Measurements from ENCODE around the gene CDK17.

CDK17 gene

GRCh38 chr12:96337953-96338352, 62.3 kb downstream of the CDK17 start:
- Histone ChIP-seq H3K27me3 (ENCODE audit: low read length) (no peaks in the 10 kb centered on the region), H3K27ac (ENCODE audit: low read depth, low read length) (no peak overlapping the region), H3K9me3 (ENCODE audit: insufficient read depth, low read length) (peaks cover 16% of the 10 kb centered on the region; the same call in 1 of the 2 replicates), H3K4me3 (ENCODE audit: insufficient read depth, low read length, poor library complexity, severe bottlenecking) (no peak overlapping the region), H3K79me2 (ENCODE audit: insufficient read depth, low read length) (peaks cover 97% of the 10 kb centered on the region), H3K4me2 (ENCODE audit: low read depth, low read length, poor library complexity, severe bottlenecking) (no peak overlapping the region), H3K9me2 (replicated peaks; ENCODE audit: insufficient read depth, low read length) (no peaks in the 10 kb centered on the region), H3F3A (ENCODE audit: insufficient read depth) (peaks cover 7% of the 10 kb centered on the region), H4K20me1 (ENCODE audit: low read depth, low read length) (no peaks in the 10 kb centered on the region), H3K36me3 (ENCODE audit: low read length) (peaks cover 15% of the 10 kb centered on the region), H2AFZ (ENCODE audit: low read depth, low read length, severe bottlenecking) (no peak overlapping the region), H3K9ac (ENCODE audit: low read length) (no peak overlapping the region)
- TF ChIP-seq, protein P1, sequence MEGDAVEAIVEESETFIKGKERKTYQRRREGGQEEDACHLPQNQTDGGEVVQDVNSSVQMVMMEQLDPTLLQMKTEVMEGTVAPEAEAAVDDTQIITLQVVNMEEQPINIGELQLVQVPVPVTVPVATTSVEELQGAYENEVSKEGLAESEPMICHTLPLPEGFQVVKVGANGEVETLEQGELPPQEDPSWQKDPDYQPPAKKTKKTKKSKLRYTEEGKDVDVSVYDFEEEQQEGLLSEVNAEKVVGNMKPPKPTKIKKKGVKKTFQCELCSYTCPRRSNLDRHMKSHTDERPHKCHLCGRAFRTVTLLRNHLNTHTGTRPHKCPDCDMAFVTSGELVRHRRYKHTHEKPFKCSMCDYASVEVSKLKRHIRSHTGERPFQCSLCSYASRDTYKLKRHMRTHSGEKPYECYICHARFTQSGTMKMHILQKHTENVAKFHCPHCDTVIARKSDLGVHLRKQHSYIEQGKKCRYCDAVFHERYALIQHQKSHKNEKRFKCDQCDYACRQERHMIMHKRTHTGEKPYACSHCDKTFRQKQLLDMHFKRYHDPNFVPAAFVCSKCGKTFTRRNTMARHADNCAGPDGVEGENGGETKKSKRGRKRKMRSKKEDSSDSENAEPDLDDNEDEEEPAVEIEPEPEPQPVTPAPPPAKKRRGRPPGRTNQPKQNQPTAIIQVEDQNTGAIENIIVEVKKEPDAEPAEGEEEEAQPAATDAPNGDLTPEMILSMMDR (IDR thresholded peaks at IDR 0.05; ENCODE audit: insufficient read depth, low read length, poor library complexity, severe bottlenecking): no peak
- TF ChIP-seq EZH2phosphoT487 (conservative IDR thresholded peaks at IDR 0.05; ENCODE audit: low read length): no peak

GRCh38 chr12:96336489-96336888, 63.8 kb downstream of the CDK17 start:
- H3F3A ChIP-seq (ENCODE audit: insufficient read depth): peaks cover 7% of the 10 kb centered on the region; the same call in 1 of the 2 replicates
- H2AFZ ChIP-seq (ENCODE audit: low read depth, low read length, severe bottlenecking): no peak overlapping the region
- no peaks in the 10 kb centered on the region for H3K27me3 ChIP-seq (ENCODE audit: low read length)
- H3K27ac ChIP-seq (ENCODE audit: low read depth, low read length): no peak overlapping the region
- H3K4me2 ChIP-seq (ENCODE audit: low read depth, low read length, poor library complexity, severe bottlenecking): no peak overlapping the region
- H3K9ac ChIP-seq (ENCODE audit: low read length): no peak overlapping the region
- no peaks in the 10 kb centered on the region for H3K9me2 ChIP-seq (replicated peaks; ENCODE audit: insufficient read depth, low read length)
- peaks cover 16% of the 10 kb centered on the region; the same call in 1 of the 2 replicates for H3K9me3 ChIP-seq (ENCODE audit: insufficient read depth, low read length)
- peaks cover 92% of the 10 kb centered on the region for H3K79me2 ChIP-seq (ENCODE audit: insufficient read depth, low read length)
- no peak overlapping the region for H3K4me3 ChIP-seq (ENCODE audit: insufficient read depth, low read length, poor library complexity, severe bottlenecking)
- TF ChIP-seq, protein P1 (IDR thresholded peaks at IDR 0.05; ENCODE audit: insufficient read depth, low read length, poor library complexity, severe bottlenecking): no peak
- TF ChIP-seq EZH2phosphoT487 (conservative IDR thresholded peaks at IDR 0.05; ENCODE audit: low read length): no peak
- peaks cover 22% of the 10 kb centered on the region for H3K36me3 ChIP-seq (ENCODE audit: low read length)
- no peaks in the 10 kb centered on the region for H4K20me1 ChIP-seq (ENCODE audit: low read depth, low read length)

DNA sequence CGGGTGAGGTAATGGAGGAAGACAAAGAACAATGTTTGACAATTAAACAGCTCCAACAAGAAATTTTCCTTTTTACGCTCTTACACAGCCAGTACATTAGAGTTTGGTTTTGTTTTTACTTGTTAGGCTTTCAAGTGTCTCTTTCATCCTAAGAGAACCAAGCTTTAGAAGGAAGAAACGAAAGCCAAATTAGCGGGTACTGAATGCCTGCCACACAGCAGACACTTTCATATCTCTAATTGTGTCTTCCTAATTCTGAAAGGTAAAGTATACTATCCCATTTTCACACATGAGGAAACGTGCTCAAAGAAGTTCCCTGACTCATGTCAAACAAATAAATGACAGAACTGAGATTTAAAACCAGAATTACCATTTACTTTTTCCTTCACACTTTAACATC, 65.0 kb downstream of the CDK17 start:
- Histone ChIP-seq H3F3A (ENCODE audit: insufficient read depth) (peaks cover 8% of the 10 kb centered on the region), H3K27ac (ENCODE audit: low read depth, low read length) (no peak overlapping the region), H3K4me3 (ENCODE audit: insufficient read depth, low read length, poor library complexity, severe bottlenecking) (no peak overlapping the region), H2AFZ (ENCODE audit: low read depth, low read length, severe bottlenecking) (no peak overlapping the region), H4K20me1 (ENCODE audit: low read depth, low read length) (no peaks in the 10 kb centered on the region), H3K9ac (ENCODE audit: low read length) (no peak overlapping the region), H3K36me3 (ENCODE audit: low read length) (peaks cover 23% of the 10 kb centered on the region), H3K27me3 (ENCODE audit: low read length) (no peaks in the 10 kb centered on the region), H3K79me2 (ENCODE audit: insufficient read depth, low read length) (peaks cover 84% of the 10 kb centered on the region), H3K9me2 (replicated peaks; ENCODE audit: insufficient read depth, low read length) (no peaks in the 10 kb centered on the region), H3K4me2 (ENCODE audit: low read depth, low read length, poor library complexity, severe bottlenecking) (no peak overlapping the region), H3K9me3 (ENCODE audit: insufficient read depth, low read length) (peaks cover 16% of the 10 kb centered on the region; the same call in 1 of the 2 replicates)
- TF ChIP-seq, protein P1 (IDR thresholded peaks at IDR 0.05; ENCODE audit: insufficient read depth, low read length, poor library complexity, severe bottlenecking): no peak
- TF ChIP-seq EZH2phosphoT487 (conservative IDR thresholded peaks at IDR 0.05; ENCODE audit: low read length): no peak
